HepG2 (cell line): ENCODE data around the gene CASD1. TPM values are rescaled to one million over a fixed set of nuclear protein-coding genes. Genes with fewer than 3 reads are reported as not detected.
A peak's percentile ranks its signal among the peaks of the same experiment; 100 is the strongest.

Experiments
- AHDC1 ChIP-seq: sonication (generic); formaldehyde crosslinking; IDR thresholded peaks from 2 replicates; pipeline ENCODE4 v1.5.1; 2020; ENCODE audit warnings: mild to moderate bottlenecking, missing genetic modification reagents, borderline replicate concordance
- ATF1 ChIP-seq: IDR thresholded peaks from 2 replicates; pipeline ENCODE4 v1.6.1; 2016; ENCODE audit warnings: mild to moderate bottlenecking, control low read depth
- ATF2 ChIP-seq: sonication (generic); formaldehyde crosslinking; IDR thresholded peaks from 2 replicates; pipeline ENCODE4 v1.4.0; 2020; ENCODE audit warnings: missing genetic modification reagents
- BCL6 ChIP-seq: IDR thresholded peaks from 2 replicates; pipeline ENCODE4 v1.6.1; 2016; ENCODE audit warnings: missing genetic modification reagents, missing compliant biosample characterization
- ERF ChIP-seq: IDR thresholded peaks from 2 replicates; pipeline ENCODE4 v1.6.1; 2018; ENCODE audit warnings: missing biosample characterization, missing genetic modification reagents
- FOXA3 ChIP-seq: IDR thresholded peaks from 2 replicates; pipeline ENCODE4 v1.6.1; 2016; ENCODE audit warnings: missing genetic modification reagents, missing compliant biosample characterization
- FOXP1 ChIP-seq, 2 experiments: fragments of 450-650 bp in 1 of 2; IDR thresholded peaks; 2 replicates each; pipeline ENCODE4 v1.6.1; 2017 to 2018; ENCODE audit warnings: antibody characterized with exemption in 1 of 2
- HMG20A ChIP-seq: IDR thresholded peaks from 2 replicates; pipeline ENCODE4 v1.6.1; 2016; ENCODE audit warnings: borderline replicate concordance
- KDM6A ChIP-seq: IDR thresholded peaks from 2 replicates; pipeline ENCODE4 v1.6.1; 2016; ENCODE audit warnings: low read depth
- MED1 ChIP-seq: sonication (generic); formaldehyde crosslinking; IDR thresholded peaks from 2 replicates; pipeline ENCODE4 v1.4.0; 2020; ENCODE audit warnings: missing genetic modification reagents
- SKIL ChIP-seq: sonication (generic); formaldehyde crosslinking; IDR thresholded peaks from 2 replicates; pipeline ENCODE4 v1.8.0; 2022; ENCODE audit warnings: missing genetic modification reagents, mild to moderate bottlenecking, moderate library complexity, borderline replicate concordance
- THAP11 ChIP-seq: IDR thresholded peaks from 2 replicates; pipeline ENCODE4 v1.6.1; 2016; ENCODE audit warnings: missing biosample characterization, missing genetic modification reagents
- THRA ChIP-seq: sonication (generic); formaldehyde crosslinking; IDR thresholded peaks from 2 replicates; pipeline ENCODE4 v1.4.0; 2020; ENCODE audit warnings: missing genetic modification reagents, borderline replicate concordance
- ZGPAT ChIP-seq: IDR thresholded peaks from 2 replicates; pipeline ENCODE4 v1.6.1; 2016; ENCODE audit warnings: mild to moderate bottlenecking
- ZNF362 ChIP-seq: sonication (generic); formaldehyde crosslinking; IDR thresholded peaks from 2 replicates; pipeline ENCODE4 v1.4.0; 2020; ENCODE audit warnings: missing genetic modification reagents, mild to moderate bottlenecking, borderline replicate concordance
- ZNF678 ChIP-seq: sonication (generic); formaldehyde crosslinking; IDR thresholded peaks from 2 replicates; pipeline ENCODE4 v1.4.0; 2020; ENCODE audit warnings: mild to moderate bottlenecking, missing genetic modification reagents
- polyA plus RNA-seq, 8 experiments: library from polyadenylated mRNA; depleted of rRNA in 3 of 8; stranded (reverse) in 7 of 8; unstranded in 1 of 8; fragments of >200 nt; fragmentation: Illumina TruSeq in 4 of 8; extraction: Trizol in 4 of 8; gene quantifications; 2 replicates each; pipeline versions ENCODE4 v1.2.1 to v1.2.3, GENCODE V29; 2011 to 2016; ENCODE audit warnings: low read depth in 4 of 8, missing spikeins in 1 of 8, mixed read lengths in 1 of 8; ENCODE audit not compliant: insufficient read depth in 1 of 8
- total RNA-seq, 5 experiments: library from RNA; depleted of rRNA; stranded (reverse); fragments of >200 nt; fragmentation: Illumina TruSeq; extraction: Trizol; gene quantifications; 2 replicates each; pipeline ENCODE4 v1.2.3, GENCODE V29; 2016; ENCODE audit warnings: low read depth in 1 of 5

The CASD1 gene
- total and polyA plus RNA-seq, 2 of the 13 experiments (the other 11 are each of a cell fraction or from before 2014, with no cell fraction given): 22.9 to 32.6 TPM

- TF ChIP-seq FOXP1 (IDR thresholded peaks at IDR 0.05) (no peak), FOXP1 (CRISPR knock-in tag; IDR thresholded peaks at IDR 0.05) (peak; percentile 86), KDM6A (CRISPR knock-in tag) (peak; percentile 58; the same call in 1 of the 2 replicates), THRA (CRISPR knock-in tag) (0 out of 2 replicates have a peak, but pooled peaks have one; percentile 24), ATF1 (CRISPR knock-in tag) (peak; percentile 28; the same call in 1 of the 2 replicates), FOXA3 (CRISPR knock-in tag) (peak; percentile 90), BCL6 (peak; percentile 63), SKIL (0 out of 2 replicates have a peak, but pooled peaks have one; percentile 50), MED1 (peak; percentile 52; the same call in 1 of the 2 replicates), ZGPAT (CRISPR knock-in tag) (peak; percentile 50; the same call in 1 of the 2 replicates), ZNF362 (CRISPR knock-in tag) (peak; percentile 81; the same call in 1 of the 2 replicates), THAP11 (CRISPR knock-in tag) (0 out of 2 replicates have a peak, but pooled peaks have one; percentile 10), ATF2 (0 out of 2 replicates have a peak, but pooled peaks have one; percentile 34), HMG20A (CRISPR knock-in tag) (peak; percentile 42; the same call in 1 of the 2 replicates), ERF (CRISPR knock-in tag) (0 out of 2 replicates have a peak, but pooled peaks have one; percentile 63), ZNF678 (CRISPR knock-in tag) (no peak), AHDC1 (CRISPR knock-in tag) (peak; percentile 78; the same call in 1 of the 2 replicates)
Observed at GRCh38 chr7:94507462-94507861, 2.1 kb upstream of the CASD1 start (continued).
